Transverse colon (tissue), 4 donors: Measurements from ENCODE around the gene EDARADD. TPM values are rescaled to one million over a fixed set of nuclear protein-coding genes. Genes with fewer than 3 reads are reported as not detected.
A peak's percentile ranks its signal among the peaks of the same experiment; 100 is the strongest.

Experiments used
- DNase-seq: peaks from one replicate; pipeline ENCODE4 v3.0.0-alpha.2; 2019
- H3K27ac ChIP-seq, 4 donors: fragments of 200-600 bp; sonication (generic); 2 replicates each; pipeline ENCODE4 v1.5.1; 2016 to 2018; ENCODE audit warnings: inconsistent platforms in 4 of 4
- H3K27me3 ChIP-seq: fragments of 200-600 bp; sonication (generic); 2 replicates; pipeline ENCODE4 v1.5.1; 2017; ENCODE audit warnings: inconsistent platforms
- H3K36me3 ChIP-seq, 4 donors: fragments of 200-600 bp; sonication (generic); 2 replicates each; pipeline ENCODE4 v1.5.1; 2017 to 2019; ENCODE audit warnings: inconsistent platforms in 4 of 4
- H3K4me1 ChIP-seq, 4 donors: fragments of 200-600 bp; sonication (generic); 2 replicates each; pipeline ENCODE4 v1.5.1; 2017 to 2020; ENCODE audit warnings: inconsistent platforms in 4 of 4
- H3K4me3 ChIP-seq, 4 donors: fragments of 200-600 bp; sonication (generic); 1 replicate in 1 of 4; 2 replicates in 3 of 4; pipeline versions ENCODE4 v1.5.1 to v1.6.1; 2017 to 2019; ENCODE audit warnings: inconsistent platforms in 4 of 4
- H3K9me3 ChIP-seq, 2 donors: fragments of 200-600 bp; sonication (generic); 2 replicates each; pipeline ENCODE4 v1.5.1; 2017 to 2019; ENCODE audit warnings: inconsistent platforms in 2 of 2
- EP300 ChIP-seq: sonication (generic); formaldehyde crosslinking; IDR thresholded peaks from one replicate; pipeline ENCODE4 v1.6.1; 2017; ENCODE audit warnings: antibody characterized with exemption, low read depth
- POLR2A ChIP-seq: fragments of 450-650 bp; IDR thresholded peaks from one replicate; pipeline ENCODE4 v1.6.1; 2016; ENCODE audit warnings: antibody characterized with exemption, mild to moderate bottlenecking, moderate library complexity
- POLR2AphosphoS5 ChIP-seq, 3 donors: sonication (generic); formaldehyde crosslinking; IDR thresholded peaks; one replicate each; pipeline ENCODE4 v1.6.1; 2016; ENCODE audit warnings: antibody characterized with exemption in 3 of 3
- WGBS, 2 donors: methylation state at CpG; one replicate each; pipeline ENCODE4 v1.1.5; 2018; ENCODE audit warnings: low coverage in 1 of 2; 5-methylcytosine and 5-hydroxymethylcytosine counted together
- in situ Hi-C, 4 donors: fragments of 200-750 bp; cut with MboI; loops; one replicate each; pipeline versions ENCODE4 v1.15.0 to v1.15.1; 2017; ENCODE audit warnings: low sequenced_read_pairs in 3 of 4, low pct_ligation_motif_present in 1 of 4, low pct_unique_long_range_greater_than_20kb in 1 of 4
- intact Hi-C: fragments of 100-400 bp; cut with DNase I; formaldehyde crosslinking; loops from one replicate; pipeline ENCODE4 v1.15.1; 2023; ENCODE audit warnings: low total_unique reads
- total RNA-seq, 4 donors: library from RNA; depleted of rRNA; stranded (reverse); fragments of >200 nt; gene quantifications; one replicate each; pipeline ENCODE4 v1.1.0, GENCODE V29; 2016
- TF ChIP-seq, protein P1 (sequence below), 5 experiments: fragments of 200-600 bp in 3 of 5; fragments of 450-650 bp in 2 of 5; sonication (generic) in 3 of 5; IDR thresholded peaks; 1 replicate in 2 of 5; 2 replicates in 3 of 5; pipeline ENCODE4 v1.5.1; 2016 to 2017; ENCODE audit warnings: antibody characterized with exemption in 5 of 5, inconsistent platforms in 3 of 5, mild to moderate bottlenecking in 2 of 5, moderate library complexity in 1 of 5

The EDARADD gene
- total RNA-seq, 4 donors from 2014 or later = 0.27 to 0.79 TPM; not detected in 2

DNA sequence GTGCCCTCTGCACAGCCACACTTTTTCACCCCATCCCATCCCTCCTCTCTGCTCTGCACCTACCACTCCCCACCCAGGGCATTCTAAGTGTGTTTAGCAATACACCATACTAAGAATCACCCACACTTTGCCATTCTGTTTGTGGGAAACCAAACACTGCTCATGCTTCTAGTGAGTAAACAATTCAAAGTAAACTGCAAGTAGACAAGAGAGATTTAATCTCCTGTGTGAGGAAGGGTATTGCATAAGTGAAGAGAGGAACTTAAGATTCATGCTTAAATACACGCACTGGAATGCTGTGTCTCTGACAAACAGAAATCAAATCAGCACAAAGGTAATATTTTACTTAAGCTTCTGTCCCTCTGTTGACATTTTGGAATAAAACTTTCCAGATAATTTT lies 4.8 kb upstream of the EDARADD start:
- peaks cover 9% of the 10 kb centered on the region for H3K27me3 ChIP-seq
- H3K9me3 ChIP-seq = no peaks in the 10 kb centered on the region
- H3K4me3 ChIP-seq = no peak overlapping the region
- in situ Hi-C loops (no loop called here), intact Hi-C loops (no loop called here)
- no peak overlapping the region for H3K27ac ChIP-seq
- WGBS, 2 donors = 52 to 73% methylated on average over 1 of the region's 1 CpG
- TF ChIP-seq POLR2A (no peak), EP300 (no peak), POLR2AphosphoS5 (IDR thresholded peaks at IDR 0.05) (no peak)
- TF ChIP-seq, protein P1, sequence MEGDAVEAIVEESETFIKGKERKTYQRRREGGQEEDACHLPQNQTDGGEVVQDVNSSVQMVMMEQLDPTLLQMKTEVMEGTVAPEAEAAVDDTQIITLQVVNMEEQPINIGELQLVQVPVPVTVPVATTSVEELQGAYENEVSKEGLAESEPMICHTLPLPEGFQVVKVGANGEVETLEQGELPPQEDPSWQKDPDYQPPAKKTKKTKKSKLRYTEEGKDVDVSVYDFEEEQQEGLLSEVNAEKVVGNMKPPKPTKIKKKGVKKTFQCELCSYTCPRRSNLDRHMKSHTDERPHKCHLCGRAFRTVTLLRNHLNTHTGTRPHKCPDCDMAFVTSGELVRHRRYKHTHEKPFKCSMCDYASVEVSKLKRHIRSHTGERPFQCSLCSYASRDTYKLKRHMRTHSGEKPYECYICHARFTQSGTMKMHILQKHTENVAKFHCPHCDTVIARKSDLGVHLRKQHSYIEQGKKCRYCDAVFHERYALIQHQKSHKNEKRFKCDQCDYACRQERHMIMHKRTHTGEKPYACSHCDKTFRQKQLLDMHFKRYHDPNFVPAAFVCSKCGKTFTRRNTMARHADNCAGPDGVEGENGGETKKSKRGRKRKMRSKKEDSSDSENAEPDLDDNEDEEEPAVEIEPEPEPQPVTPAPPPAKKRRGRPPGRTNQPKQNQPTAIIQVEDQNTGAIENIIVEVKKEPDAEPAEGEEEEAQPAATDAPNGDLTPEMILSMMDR (IDR thresholded peaks at IDR 0.05) = no peak
- no peaks in the 10 kb centered on the region for H3K36me3 ChIP-seq
- no peak for DNase-seq
- no peaks in the 10 kb centered on the region for H3K4me1 ChIP-seq

DNA sequence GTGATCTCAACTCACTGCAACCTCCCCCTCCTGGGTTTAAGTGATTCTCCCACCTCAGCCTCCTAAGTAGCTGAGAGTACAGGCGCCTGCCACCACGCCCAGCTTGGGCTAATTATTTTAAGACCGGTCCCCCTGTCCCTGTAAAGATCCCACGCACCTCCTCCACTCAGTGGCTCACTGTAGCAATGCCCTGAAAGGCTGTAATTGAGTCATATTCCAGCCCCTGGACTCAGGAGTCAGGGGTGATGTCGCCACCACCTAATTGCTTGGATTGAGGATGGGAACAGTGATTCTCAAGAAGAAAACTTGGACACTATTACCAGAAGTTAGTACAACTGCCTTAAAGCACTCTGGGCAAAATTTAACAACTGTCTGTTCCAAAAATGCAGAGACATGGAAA lies 3.1 kb upstream of the EDARADD start:
- TF ChIP-seq POLR2A (no peak), EP300 (no peak), POLR2AphosphoS5 (IDR thresholded peaks at IDR 0.05) (no peak)
- TF ChIP-seq, protein P1 (IDR thresholded peaks at IDR 0.05) = no peak
- Histone ChIP-seq H3K4me1 (peaks cover 0 to 15% (median 10%) of the 10 kb centered on the region in 4 donors), H3K27ac (no peak overlapping the region), H3K36me3 (no peaks in the 10 kb centered on the region), H3K4me3 (no peak overlapping the region), H3K27me3 (peaks cover 27% of the 10 kb centered on the region), H3K9me3 (no peaks in the 10 kb centered on the region)
- in situ Hi-C loops (no loop called here), intact Hi-C loops (no loop called here)
- no peak for DNase-seq
- 60 to 80% methylated on average over 3 to 5 of the region's 5 CpGs for WGBS, 2 donors

DNA sequence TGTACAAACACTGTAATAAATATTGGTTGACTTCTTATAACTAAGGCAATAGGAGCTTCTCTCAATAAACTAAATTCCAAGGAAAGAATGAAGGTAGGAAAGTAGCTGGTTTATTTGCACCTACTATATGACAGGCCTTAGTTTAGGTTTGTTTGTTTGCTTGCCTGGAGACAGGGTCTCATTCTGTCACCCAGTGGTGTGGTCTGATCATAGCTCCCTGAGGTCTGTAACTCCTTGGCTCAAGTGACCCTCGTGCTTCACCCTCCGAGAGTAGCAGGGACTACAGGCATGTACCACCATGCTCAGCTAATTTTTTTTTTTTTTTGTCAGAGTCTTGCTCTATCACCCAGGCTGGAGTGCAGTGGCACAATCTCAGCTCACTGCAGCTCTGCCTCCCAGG lies 1.9 kb upstream of the EDARADD start:
- Histone ChIP-seq H3K4me3 (no peak overlapping the region), H3K36me3 (no peaks in the 10 kb centered on the region), H3K4me1 (peaks cover 0 to 18% (median 12%) of the 10 kb centered on the region in 4 donors), H3K9me3 (no peaks in the 10 kb centered on the region), H3K27me3 (peaks cover 39% of the 10 kb centered on the region), H3K27ac (no peak overlapping the region)
- intact Hi-C loops = no loop called here
- DNase-seq = no peak
- TF ChIP-seq POLR2A (no peak), EP300 (no peak), POLR2AphosphoS5 (IDR thresholded peaks at IDR 0.05) (no peak)
- TF ChIP-seq, protein P1 (IDR thresholded peaks at IDR 0.05) = no peak
- 84 to 86% methylated on average over 2 of the region's 2 CpGs for WGBS, 2 donors
- in situ Hi-C loops = no loop called here

DNA sequence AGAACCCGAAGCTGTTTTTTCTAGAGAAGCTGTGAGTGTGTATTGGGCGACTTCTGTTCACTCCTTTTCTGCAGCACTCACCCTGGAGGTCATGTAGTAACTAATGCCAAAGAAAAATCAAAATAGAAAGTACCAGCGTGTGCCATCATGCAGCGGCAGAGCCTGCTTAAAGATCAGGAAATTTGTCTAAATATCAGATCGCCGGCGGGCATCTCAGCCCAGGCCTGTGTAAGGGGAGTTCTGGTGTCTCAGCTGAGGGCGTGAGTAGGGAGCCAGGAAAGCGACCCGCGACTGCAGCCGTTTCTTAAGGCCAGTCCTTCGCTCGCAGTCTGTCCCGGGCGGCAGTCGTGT lies 768 bp downstream of the EDARADD start:
- Histone ChIP-seq H3K27me3 (peaks cover 48% of the 10 kb centered on the region), H3K36me3 (no peaks in the 10 kb centered on the region), H3K9me3 (no peaks in the 10 kb centered on the region), H3K4me1 (peaks cover 0 to 27% (median 12%) of the 10 kb centered on the region in 4 donors), H3K27ac (no peak overlapping the region), H3K4me3 (peak overlapping the region; percentile 30 to 78 (median 40))
- in situ Hi-C loops (no loop called here), intact Hi-C loops (no loop called here)
- no peak for TF ChIP-seq POLR2A
- TF ChIP-seq, protein P1 (IDR thresholded peaks at IDR 0.05) = no peak
- TF ChIP-seq POLR2AphosphoS5 (IDR thresholded peaks at IDR 0.05) = no peak
- TF ChIP-seq EP300 = no peak
- WGBS, 2 donors = 4 to 7% methylated on average over 4 to 17 of the region's 17 CpGs
- DNase-seq = no peak
